Measurements from ENCODE around the gene OR6C3.

GRCh38 chr12:55296469-55296868 is 34.1 kb upstream of the OR6C3 start, which contains the start of gene OR6C6:
- TF ChIP-seq CTCF (IDR thresholded peaks at IDR 0.05): no peak
- no peak for TF ChIP-seq POLR2AphosphoS5 (IDR thresholded peaks at IDR 0.05)
- TF ChIP-seq POLR2A (IDR thresholded peaks at IDR 0.05): no peak

Data from breast epithelium (tissue), 3 donors.